Memory B cell (primary cell): ENCODE results near the gene PWWP2B.

Experiments
- ATAC-seq: fragments of 150-1000 bp; cut with Tn5 transposase; 2 replicates; pipeline ENCODE4 v1.10.0; 2021; ENCODE audit warnings: low read depth, mild to moderate bottlenecking, moderate library complexity
- DNase-seq, 2 donors: peaks; one replicate each; pipeline ENCODE4 v3.0.0; 2022; ENCODE audit warnings: low spot score in 2 of 2
- H3K27ac Mint-ChIP-seq: one replicate; pipeline ENCODE4 v1.8.0; 2022; ENCODE audit warnings: mild to moderate bottlenecking, moderate library complexity, mixed read lengths
- H3K27me3 Mint-ChIP-seq: one replicate; pipeline ENCODE4 v1.8.0; 2022; ENCODE audit warnings: mixed read lengths
- H3K36me3 Mint-ChIP-seq: one replicate; pipeline ENCODE4 v1.8.0; 2022; ENCODE audit warnings: mild to moderate bottlenecking, mixed read lengths
- H3K4me1 Mint-ChIP-seq: one replicate; pipeline ENCODE4 v1.8.0; 2022; ENCODE audit warnings: mixed read lengths
- H3K4me3 Mint-ChIP-seq: one replicate; pipeline ENCODE4 v1.8.0; 2022; ENCODE audit warnings: mild to moderate bottlenecking, moderate library complexity, mixed read lengths
- H3K9me3 Mint-ChIP-seq: one replicate; pipeline ENCODE4 v1.8.0; 2022; ENCODE audit warnings: mixed read lengths

The PWWP2B gene

GRCh38 chr10:132425029-132425756, 28.2 kb downstream of the PWWP2B start:
- Mint-ChIP-seq H3K4me1 (peaks cover 31% of the 10 kb centered on the region), H3K27ac (no peak overlapping the region)

GRCh38 chr10:132425757-132426155, 28.8 kb downstream of the PWWP2B start:
- DNase-seq (no peak), ATAC-seq (no peak)
- peaks cover 30% of the 10 kb centered on the region for H3K4me1 Mint-ChIP-seq
- no peak overlapping the region for H3K27ac Mint-ChIP-seq
- peaks cover 2% of the 10 kb centered on the region for H3K27me3 Mint-ChIP-seq
- H3K4me3 Mint-ChIP-seq = no peak overlapping the region
- H3K36me3 Mint-ChIP-seq = no peaks in the 10 kb centered on the region
- no peaks in the 10 kb centered on the region for H3K9me3 Mint-ChIP-seq

More at GRCh38 chr10:132425029-132425756, 28.2 kb downstream of the PWWP2B start:
- H3K9me3 Mint-ChIP-seq = no peaks in the 10 kb centered on the region
- ATAC-seq (no peak), DNase-seq (no peak)
- no peaks in the 10 kb centered on the region for H3K36me3 Mint-ChIP-seq
- no peak overlapping the region for H3K4me3 Mint-ChIP-seq
- peaks cover under 1% of the 10 kb centered on the region for H3K27me3 Mint-ChIP-seq

GRCh38 chr10:132427006-132427771, 30.2 kb downstream of the PWWP2B start:
- H3K27me3 Mint-ChIP-seq = peaks cover 2% of the 10 kb centered on the region
- no peak overlapping the region for H3K27ac Mint-ChIP-seq
- H3K36me3 Mint-ChIP-seq = no peaks in the 10 kb centered on the region
- DNase-seq (no peak), ATAC-seq (no peak)
- H3K4me3 Mint-ChIP-seq = no peak overlapping the region
- H3K4me1 Mint-ChIP-seq = peaks cover 23% of the 10 kb centered on the region
- no peaks in the 10 kb centered on the region for H3K9me3 Mint-ChIP-seq

GRCh38 chr10:132427939-132428367, 31.0 kb downstream of the PWWP2B start:
- Mint-ChIP-seq H3K36me3 (no peaks in the 10 kb centered on the region), H3K4me3 (no peak overlapping the region), H3K4me1 (peaks cover 17% of the 10 kb centered on the region), H3K9me3 (no peaks in the 10 kb centered on the region), H3K27me3 (peaks cover 2% of the 10 kb centered on the region), H3K27ac (no peak overlapping the region)
- ATAC-seq = no peak
- DNase-seq = no peak

GRCh38 chr10:132428486-132428995, 31.5 kb downstream of the PWWP2B start:
- ATAC-seq (no peak), DNase-seq (no peak)
- Mint-ChIP-seq H3K27me3 (peaks cover 2% of the 10 kb centered on the region), H3K4me1 (peaks cover 11% of the 10 kb centered on the region), H3K4me3 (no peak overlapping the region), H3K9me3 (no peaks in the 10 kb centered on the region), H3K27ac (no peak overlapping the region), H3K36me3 (no peaks in the 10 kb centered on the region)

- Mint-ChIP-seq H3K4me3 (no peak overlapping the region), H3K4me1 (peaks cover 11% of the 10 kb centered on the region), H3K36me3 (no peaks in the 10 kb centered on the region), H3K27me3 (peaks cover 2% of the 10 kb centered on the region), H3K27ac (no peak overlapping the region), H3K9me3 (no peaks in the 10 kb centered on the region)
- ATAC-seq (no peak), DNase-seq (no peak)
Measured at GRCh38 chr10:132429281-132430230, 32.6 kb downstream of the PWWP2B start.

- no peak for ATAC-seq
- Mint-ChIP-seq H3K36me3 (no peaks in the 10 kb centered on the region), H3K9me3 (no peaks in the 10 kb centered on the region), H3K27me3 (peaks cover 2% of the 10 kb centered on the region), H3K4me1 (peaks cover 11% of the 10 kb centered on the region), H3K4me3 (no peak overlapping the region), H3K27ac (no peak overlapping the region)
- no peak for DNase-seq
Measured at GRCh38 chr10:132430231-132430743, 33.3 kb downstream of the PWWP2B start.

- Mint-ChIP-seq H3K4me3 (no peak overlapping the region), H3K4me1 (peaks cover 11% of the 10 kb centered on the region), H3K27ac (no peak overlapping the region), H3K36me3 (no peaks in the 10 kb centered on the region), H3K27me3 (peaks cover 2% of the 10 kb centered on the region), H3K9me3 (no peaks in the 10 kb centered on the region)
- ATAC-seq (no peak), DNase-seq (no peak)
Measured at GRCh38 chr10:132430861-132431271, 33.9 kb downstream of the PWWP2B start.

GRCh38 chr10:132431537-132432175, 34.7 kb downstream of the PWWP2B start:
- peaks cover 11% of the 10 kb centered on the region for H3K4me1 Mint-ChIP-seq
- no peak overlapping the region for H3K4me3 Mint-ChIP-seq
- no peak for ATAC-seq
- no peaks in the 10 kb centered on the region for H3K9me3 Mint-ChIP-seq
- H3K36me3 Mint-ChIP-seq = no peaks in the 10 kb centered on the region
- H3K27ac Mint-ChIP-seq = no peak overlapping the region
- peaks cover 2% of the 10 kb centered on the region for H3K27me3 Mint-ChIP-seq
- no peak for DNase-seq

- H3K9me3 Mint-ChIP-seq = no peaks in the 10 kb centered on the region
Measured at GRCh38 chr10:132432176-132432540, 35.2 kb downstream of the PWWP2B start.

GRCh38 chr10:132433671-132434340, 36.8 kb downstream of the PWWP2B start:
- peaks cover 13% of the 10 kb centered on the region for H3K4me1 Mint-ChIP-seq
- H3K4me3 Mint-ChIP-seq = no peak overlapping the region
- ATAC-seq = no peak

More at GRCh38 chr10:132432176-132432540, 35.2 kb downstream of the PWWP2B start:
- no peak for DNase-seq
- no peak overlapping the region for H3K27ac Mint-ChIP-seq
- peaks cover 2% of the 10 kb centered on the region for H3K27me3 Mint-ChIP-seq
- ATAC-seq = no peak
- peaks cover 11% of the 10 kb centered on the region for H3K4me1 Mint-ChIP-seq
- no peaks in the 10 kb centered on the region for H3K36me3 Mint-ChIP-seq
- no peak overlapping the region for H3K4me3 Mint-ChIP-seq

GRCh38 chr10:132434405-132435005, 37.5 kb downstream of the PWWP2B start:
- Mint-ChIP-seq H3K27me3 (peaks cover 2% of the 10 kb centered on the region), H3K4me3 (peak overlapping the region; percentile 69), H3K4me1 (peaks cover 13% of the 10 kb centered on the region), H3K36me3 (no peaks in the 10 kb centered on the region), H3K27ac (no peak overlapping the region), H3K9me3 (no peaks in the 10 kb centered on the region)
- DNase-seq = no peak
- peak; percentile 78 for ATAC-seq

More at GRCh38 chr10:132433671-132434340, 36.8 kb downstream of the PWWP2B start:
- Mint-ChIP-seq H3K36me3 (no peaks in the 10 kb centered on the region), H3K9me3 (no peaks in the 10 kb centered on the region), H3K27me3 (peaks cover 2% of the 10 kb centered on the region), H3K27ac (no peak overlapping the region)
- DNase-seq = no peak
